Measurements from ENCODE around the gene SKP2.
"Not testable (repeated sequence)": the region's sequence is repeated elsewhere in the genome, so short reads cannot be mapped to it uniquely, and the experiment has no call there.

GRCh38 chr5:36198783-36199182 lies 46.9 kb downstream of the SKP2 start:
- not testable (repeated sequence) for TF ChIP-seq CTCF (IDR thresholded peaks at IDR 0.05; ENCODE audit: poor library complexity); EZH2 (IDR thresholded peaks at IDR 0.05; ENCODE audit: borderline replicate concordance)

Measured in hepatocyte (in vitro differentiated cells).